Measurements from ENCODE around the gene ATP6V1G2. TPM values are rescaled to one million over a fixed set of nuclear protein-coding genes. Genes with fewer than 3 reads are reported as not detected.

Gene ATP6V1G2
- total RNA-seq, 1 donor from 2014 or later = 0.26 TPM

- FAIRE-seq (no peak), DNase-seq (ENCODE audit: low read depth) (peak; percentile 45)
- Histone ChIP-seq H3K36me3 (ENCODE audit: control insufficient read depth, insufficient read depth, low read length) (no peaks in the 10 kb centered on the region), H3K4me3 (ENCODE audit: low read depth, low read length) (peak overlapping the region; percentile 68), H3K27me3 (ENCODE audit: control insufficient read depth, insufficient read depth, low read length) (no peaks in the 10 kb centered on the region)
- peak; percentile 95 for TF ChIP-seq CTCF (IDR thresholded peaks at IDR 0.05; ENCODE audit: insufficient read depth, low read length, severe bottlenecking)
Measured at GRCh38 chr6:31580807-31581433, 34.5 kb upstream of the ATP6V1G2 start.

DNA sequence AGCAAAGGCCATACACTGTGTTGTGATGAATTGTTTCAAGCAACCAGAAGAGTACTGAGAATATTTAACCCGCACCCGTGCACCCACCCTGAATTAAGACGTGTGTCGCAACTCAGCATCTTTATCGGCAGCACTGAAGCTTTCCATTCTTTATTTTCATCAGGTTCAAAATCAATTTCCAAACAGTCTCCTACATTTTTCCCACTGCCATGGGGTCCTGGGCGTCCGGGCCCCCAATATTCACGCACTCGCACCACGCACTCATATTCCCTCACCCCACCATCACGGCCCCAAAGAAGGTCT lies 34.0 kb upstream of the ATP6V1G2 start:
- H3K27me3 ChIP-seq (ENCODE audit: control insufficient read depth, insufficient read depth, low read length) = no peaks in the 10 kb centered on the region
- DNase-seq (ENCODE audit: low read depth) (no peak), FAIRE-seq (no peak)
- H3K4me3 ChIP-seq (ENCODE audit: low read depth, low read length) = peak overlapping the region; percentile 68
- TF ChIP-seq CTCF (IDR thresholded peaks at IDR 0.05; ENCODE audit: insufficient read depth, low read length, severe bottlenecking) = no peak
- no peaks in the 10 kb centered on the region for H3K36me3 ChIP-seq (ENCODE audit: control insufficient read depth, insufficient read depth, low read length)

DNA sequence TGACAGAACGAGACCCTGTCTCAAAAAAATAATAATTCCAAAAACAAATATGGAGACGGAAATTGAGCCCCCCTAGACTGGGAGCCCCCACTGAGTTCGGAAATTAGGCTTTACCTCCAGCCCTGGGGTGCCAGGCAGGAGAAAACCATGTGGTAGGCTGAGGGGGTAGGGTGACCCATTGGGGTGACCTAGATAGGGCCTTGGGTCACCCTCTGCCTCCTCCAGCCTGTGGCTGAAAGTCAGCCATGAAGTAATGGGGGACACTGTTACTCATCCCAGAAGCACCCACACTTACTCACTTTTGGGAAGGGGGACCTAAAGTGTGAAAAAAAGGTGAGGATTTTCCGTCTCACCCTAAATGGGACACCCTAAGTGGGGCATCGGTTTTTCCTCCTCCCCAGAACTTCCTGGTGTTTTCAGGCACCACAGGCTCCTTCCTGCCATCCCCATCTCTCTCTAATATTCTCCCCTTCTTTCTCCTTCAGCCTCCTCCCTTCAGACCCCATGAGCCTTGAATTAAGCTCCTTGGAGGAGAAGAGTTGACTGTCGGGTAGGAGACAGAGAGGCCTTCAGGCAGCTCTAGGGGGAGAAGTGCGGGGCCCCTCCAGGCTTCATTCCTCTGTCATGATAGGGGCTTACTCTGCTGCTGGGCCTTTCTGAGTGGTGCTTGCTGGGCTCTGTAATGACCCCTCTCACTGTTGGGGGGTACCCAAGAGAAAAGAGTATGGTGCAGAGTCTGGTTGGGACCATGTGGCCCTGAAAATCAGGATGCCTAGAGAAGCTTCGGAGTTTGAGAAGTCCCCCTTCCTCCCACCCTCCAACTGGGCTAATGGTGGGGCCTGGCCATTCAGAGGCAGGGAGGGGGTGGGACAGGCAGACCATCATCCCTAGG lies 33.4 kb upstream of the ATP6V1G2 start:
- FAIRE-seq (no peak), DNase-seq (ENCODE audit: low read depth) (no peak)
- no peaks in the 10 kb centered on the region for H3K36me3 ChIP-seq (ENCODE audit: control insufficient read depth, insufficient read depth, low read length)
- H3K4me3 ChIP-seq (ENCODE audit: low read depth, low read length) = no peak overlapping the region
- no peaks in the 10 kb centered on the region for H3K27me3 ChIP-seq (ENCODE audit: control insufficient read depth, insufficient read depth, low read length)
- TF ChIP-seq CTCF (IDR thresholded peaks at IDR 0.05; ENCODE audit: insufficient read depth, low read length, severe bottlenecking) = no peak

GRCh38 chr6:31579119-31579505 lies 32.7 kb upstream of the ATP6V1G2 start:
- DNase-seq (ENCODE audit: low read depth) = no peak
- no peak overlapping the region for H3K4me3 ChIP-seq (ENCODE audit: low read depth, low read length)

GRCh38 chr6:31578184-31579118 lies 32.0 kb upstream of the ATP6V1G2 start:
- DNase-seq (ENCODE audit: low read depth) (peak; percentile 77), FAIRE-seq (no peak)
- H3K4me3 ChIP-seq (ENCODE audit: low read depth, low read length) = no peak overlapping the region
- H3K36me3 ChIP-seq (ENCODE audit: control insufficient read depth, insufficient read depth, low read length) = no peaks in the 10 kb centered on the region
- no peak for TF ChIP-seq CTCF (IDR thresholded peaks at IDR 0.05; ENCODE audit: insufficient read depth, low read length, severe bottlenecking)
- H3K27me3 ChIP-seq (ENCODE audit: control insufficient read depth, insufficient read depth, low read length) = no peaks in the 10 kb centered on the region

More at GRCh38 chr6:31579119-31579505, 32.7 kb upstream of the ATP6V1G2 start:
- FAIRE-seq = no peak
- Histone ChIP-seq H3K27me3 (ENCODE audit: control insufficient read depth, insufficient read depth, low read length) (no peaks in the 10 kb centered on the region), H3K36me3 (ENCODE audit: control insufficient read depth, insufficient read depth, low read length) (no peaks in the 10 kb centered on the region)
- TF ChIP-seq CTCF (IDR thresholded peaks at IDR 0.05; ENCODE audit: insufficient read depth, low read length, severe bottlenecking) = no peak

All from bronchial epithelial cell (primary cell).